KOPT-K1 (cell line): ENCODE results near the gene NMS.

Source experiments
- H3K27ac ChIP-seq: fragments of 200-600 bp; sonication (generic); 2 replicates; pipeline ENCODE4 v1.5.1; 2016; ENCODE audit warnings: antibody characterized with exemption, mild to moderate bottlenecking, low read depth, low read length; ENCODE audit not compliant: poor library complexity, severe bottlenecking
- H3K36me3 ChIP-seq: fragments of 200-600 bp; sonication (generic); 2 replicates; pipeline ENCODE4 v1.5.1; 2017; ENCODE audit warnings: antibody characterized with exemption, mild to moderate bottlenecking, low read length, moderate library complexity; ENCODE audit not compliant: insufficient read depth
- H3K9me3 ChIP-seq: fragments of 200-600 bp; sonication (generic); 2 replicates; pipeline ENCODE4 v1.5.1; 2017; ENCODE audit warnings: antibody characterized with exemption, low read length, mild to moderate bottlenecking; ENCODE audit not compliant: insufficient read depth, poor library complexity, severe bottlenecking

Gene NMS

GRCh38 chr2:100522430-100522829 is 52.1 kb downstream of the NMS start:
- Histone ChIP-seq H3K36me3 (no peaks in the 10 kb centered on the region), H3K27ac (no peak overlapping the region), H3K9me3 (no peaks in the 10 kb centered on the region)

- H3K36me3 ChIP-seq: no peaks in the 10 kb centered on the region
- H3K9me3 ChIP-seq: no peaks in the 10 kb centered on the region
- H3K27ac ChIP-seq: no peak overlapping the region
Measured at GRCh38 chr2:100524331-100524730, 54.0 kb downstream of the NMS start.

GRCh38 chr2:100526868-100527267 is 56.6 kb downstream of the NMS start:
- Histone ChIP-seq H3K27ac (no peak overlapping the region), H3K36me3 (no peaks in the 10 kb centered on the region), H3K9me3 (no peaks in the 10 kb centered on the region)

GRCh38 chr2:100527440-100528015 is 57.2 kb downstream of the NMS start:
- no peaks in the 10 kb centered on the region for H3K9me3 ChIP-seq
- H3K36me3 ChIP-seq: no peaks in the 10 kb centered on the region
- H3K27ac ChIP-seq: no peak overlapping the region

- H3K9me3 ChIP-seq: no peaks in the 10 kb centered on the region
- H3K27ac ChIP-seq: no peak overlapping the region
- H3K36me3 ChIP-seq: no peaks in the 10 kb centered on the region
Measured at GRCh38 chr2:100529176-100529575, 58.9 kb downstream of the NMS start.

GRCh38 chr2:100529900-100530299 is 59.6 kb downstream of the NMS start:
- Histone ChIP-seq H3K9me3 (no peaks in the 10 kb centered on the region), H3K36me3 (no peaks in the 10 kb centered on the region), H3K27ac (no peak overlapping the region)
